HepG2 (cell line): ENCODE measurements around the gene TRIAP1. TPM values are rescaled to one million over a fixed set of nuclear protein-coding genes. Genes with fewer than 3 reads are reported as not detected.
A peak's percentile ranks its signal among the peaks of the same experiment; 100 is the strongest.

Source experiments
- ARNT2 ChIP-seq: sonication (generic); formaldehyde crosslinking; IDR thresholded peaks from 2 replicates; pipeline ENCODE4 v1.8.0; 2022; ENCODE audit warnings: mild to moderate bottlenecking, low read depth, missing genetic modification reagents, moderate library complexity
- BATF2 ChIP-seq: sonication (generic); formaldehyde crosslinking; IDR thresholded peaks from 2 replicates; pipeline ENCODE4 v1.8.0; 2022; ENCODE audit warnings: mild to moderate bottlenecking, missing genetic modification reagents, moderate library complexity
- DNMT1 ChIP-seq: sonication (generic); formaldehyde crosslinking; IDR thresholded peaks from 2 replicates; pipeline ENCODE4 v1.5.1; 2020; ENCODE audit warnings: mild to moderate bottlenecking, missing genetic modification reagents
- HBP1 ChIP-seq: IDR thresholded peaks from 2 replicates; pipeline ENCODE4 v1.6.1; 2016; ENCODE audit warnings: low read depth, control low read depth
- MAZ ChIP-seq, 2 experiments: sonication (generic) in 1 of 2; formaldehyde crosslinking in 1 of 2; IDR thresholded peaks; 2 replicates each; pipeline versions ENCODE4 v1.5.0 to v1.6.1; 2012 to 2020; ENCODE audit warnings: low read depth in 2 of 2, mild to moderate bottlenecking in 2 of 2, borderline replicate concordance in 1 of 2, improper control_type of control experiment in 1 of 2, low read length in 1 of 2, missing genetic modification reagents in 1 of 2, moderate library complexity in 1 of 2
- NCOA2 ChIP-seq: sonication (generic); formaldehyde crosslinking; IDR thresholded peaks from 2 replicates; pipeline ENCODE4 v1.8.0; 2022; ENCODE audit warnings: inconsistent platforms
- PHF20 ChIP-seq: sonication (generic); formaldehyde crosslinking; IDR thresholded peaks from 2 replicates; pipeline ENCODE4 v1.5.0; 2020; ENCODE audit warnings: mild to moderate bottlenecking, missing genetic modification reagents
- SNAPC2 ChIP-seq: sonication (generic); formaldehyde crosslinking; IDR thresholded peaks from 2 replicates; pipeline ENCODE4 v1.8.1; 2022; ENCODE audit warnings: mild to moderate bottlenecking, missing genetic modification reagents
- SP140L ChIP-seq: sonication (generic); formaldehyde crosslinking; IDR thresholded peaks from 2 replicates; pipeline ENCODE4 v1.4.0; 2020; ENCODE audit warnings: missing genetic modification reagents, borderline replicate concordance
- TCF7 ChIP-seq: sonication (generic); IDR thresholded peaks from 2 replicates; pipeline ENCODE4 v1.6.1; 2016; ENCODE audit warnings: antibody characterized with exemption, low read depth
- ZNF230 ChIP-seq: sonication (generic); formaldehyde crosslinking; IDR thresholded peaks from 2 replicates; pipeline ENCODE4 v1.4.0; 2020; ENCODE audit warnings: mild to moderate bottlenecking, missing genetic modification reagents
- ZNF318 ChIP-seq: sonication (generic); formaldehyde crosslinking; IDR thresholded peaks from 2 replicates; pipeline ENCODE4 v1.4.0; 2020; ENCODE audit warnings: mild to moderate bottlenecking, missing genetic modification reagents
- ZNF547 ChIP-seq: sonication (generic); formaldehyde crosslinking; IDR thresholded peaks from 2 replicates; pipeline ENCODE4 v1.5.1; 2020; ENCODE audit warnings: mild to moderate bottlenecking, missing genetic modification reagents
- polyA plus RNA-seq, 8 experiments: library from polyadenylated mRNA; depleted of rRNA in 3 of 8; stranded (reverse) in 7 of 8; unstranded in 1 of 8; fragments of >200 nt; fragmentation: Illumina TruSeq in 4 of 8; extraction: Trizol in 4 of 8; gene quantifications; 2 replicates each; pipeline versions ENCODE4 v1.2.1 to v1.2.3, GENCODE V29; 2011 to 2016; ENCODE audit warnings: low read depth in 4 of 8, missing spikeins in 1 of 8, mixed read lengths in 1 of 8; ENCODE audit not compliant: insufficient read depth in 1 of 8
- total RNA-seq, 5 experiments: library from RNA; depleted of rRNA; stranded (reverse); fragments of >200 nt; fragmentation: Illumina TruSeq; extraction: Trizol; gene quantifications; 2 replicates each; pipeline ENCODE4 v1.2.3, GENCODE V29; 2016; ENCODE audit warnings: low read depth in 1 of 5

TRIAP1 gene
- total and polyA plus RNA-seq, 2 of the 13 experiments (the other 11 are each of a cell fraction or from before 2014, with no cell fraction given), result 55.0 to 117 TPM

GRCh38 chr12:120445911-120446843, at the start of gene TRIAP1, which contains the start of gene GATC (continued):
- TF ChIP-seq SNAPC2 (CRISPR knock-in tag) (peak; percentile 80; the same call in 1 of the 2 replicates), SP140L (CRISPR knock-in tag) (no peak), ARNT2 (CRISPR knock-in tag) (peak; percentile 61; the same call in 1 of the 2 replicates), TCF7 (no peak), NCOA2 (CRISPR knock-in tag) (no peak), ZNF547 (CRISPR knock-in tag) (peak; percentile 52; the same call in 1 of the 2 replicates), PHF20 (CRISPR knock-in tag) (peak; percentile 99), BATF2 (CRISPR knock-in tag) (peak; percentile 33; the same call in 1 of the 2 replicates), ZNF230 (CRISPR knock-in tag) (no peak; the same call in 1 of the 2 replicates), ZNF318 (CRISPR knock-in tag) (no peak; the same call in 1 of the 2 replicates), DNMT1 (CRISPR knock-in tag) (0 out of 2 replicates have a peak, but pooled peaks have one; percentile 29), MAZ (IDR thresholded peaks at IDR 0.05; ENCODE audit: borderline replicate concordance, low read depth, low read length) (peak; percentile 84; the same call in 1 of the 2 replicates), MAZ (CRISPR knock-in tag; IDR thresholded peaks at IDR 0.05; ENCODE audit: low read depth) (peak; percentile 95), HBP1 (CRISPR knock-in tag) (peak; percentile 82; the same call in 1 of the 2 replicates)
